Epithelial cell of esophagus (primary cell): Measurements from ENCODE around the gene SLC9B1.
A peak's percentile ranks its signal among the peaks of the same experiment; 100 is the strongest.

Experiments
- DNase-seq: peaks from one replicate; pipeline ENCODE4 v3.0.0; 2010; ENCODE audit warnings: low read depth
- H3K4me3 ChIP-seq: 2 replicates; pipeline ENCODE4 v1.5.1; 2011; ENCODE audit warnings: mild to moderate bottlenecking, low read length, control low read depth
- CTCF ChIP-seq: IDR thresholded peaks from 2 replicates; pipeline ENCODE4 v1.5.1; 2011; ENCODE audit warnings: low read depth, mild to moderate bottlenecking, low read length, control low read depth, inconsistent platforms; ENCODE audit not compliant: insufficient read depth; ENCODE audit errors: missing control alignments

Gene SLC9B1

GRCh38 chr4:103050736-103051436, 31.4 kb upstream of the SLC9B1 start:
- peak; percentile 47 for DNase-seq
- H3K4me3 ChIP-seq: no peak overlapping the region
- no peak for TF ChIP-seq CTCF

- H3K4me3 ChIP-seq: no peak overlapping the region
- TF ChIP-seq CTCF: peak; percentile 87
- peak; percentile 62 for DNase-seq
Measured at GRCh38 chr4:103046416-103047290, 27.1 kb upstream of the SLC9B1 start.

GRCh38 chr4:103044183-103044582, 24.7 kb upstream of the SLC9B1 start:
- no peak for TF ChIP-seq CTCF
- no peak for DNase-seq

GRCh38 chr4:103036169-103036568, 16.7 kb upstream of the SLC9B1 start:
- no peak overlapping the region for H3K4me3 ChIP-seq
- DNase-seq: no peak
- no peak for TF ChIP-seq CTCF

More at GRCh38 chr4:103044183-103044582, 24.7 kb upstream of the SLC9B1 start:
- no peak overlapping the region for H3K4me3 ChIP-seq

GRCh38 chr4:103032574-103032973, 13.1 kb upstream of the SLC9B1 start:
- H3K4me3 ChIP-seq: no peak overlapping the region
- peak; percentile 63 for DNase-seq
- peak; percentile 53 for TF ChIP-seq CTCF

- no peak for TF ChIP-seq CTCF
- DNase-seq: no peak
- no peak overlapping the region for H3K4me3 ChIP-seq
Measured at GRCh38 chr4:103030791-103031190, 11.3 kb upstream of the SLC9B1 start.

- no peak for TF ChIP-seq CTCF
- peak; percentile 20 for DNase-seq
- no peak overlapping the region for H3K4me3 ChIP-seq
Measured at GRCh38 chr4:103029300-103029699, 9.8 kb upstream of the SLC9B1 start.
